H1 (cell line): ENCODE measurements around the gene CYTIP. TPM values are rescaled to one million over a fixed set of nuclear protein-coding genes. Genes with fewer than 3 reads are reported as not detected.

Source experiments
- CTCF ChIA-PET: fragments of 300-600 bp; sonication (Branson Sonifier 250); formaldehyde crosslinking; loops from one replicate; lab custom pipeline; 2021; ENCODE audit not compliant: partially characterized antibody; lab: Charles Lee
- POLR2A ChIA-PET: fragments of 300-600 bp; sonication (Branson Sonifier 250); formaldehyde crosslinking; loops from one replicate; lab custom pipeline; 2021; ENCODE audit warnings: inconsistent platforms; ENCODE audit not compliant: partially characterized antibody; lab: Charles Lee
- DNase-seq, 2 experiments: peaks; one replicate each; pipeline versions ENCODE4 v3.0.0 to v3.0.0-alpha.2; 2010 to 2022; ENCODE audit warnings: low spot score in 2 of 2, low read depth in 1 of 2, mixed read lengths in 1 of 2
- FAIRE-seq: peaks from 2 replicates; lab custom pipeline; 2011; peaks lifted over from hg19 to GRCh38; lab: Jason Lieb, UNC
- H2AFZ ChIP-seq: 2 replicates; pipeline ENCODE4 v1.8.1; 2012; ENCODE audit warnings: low read length, inconsistent platforms
- H2AK5ac ChIP-seq: 2 replicates; pipeline ENCODE4 v1.6.1; 2013; ENCODE audit warnings: low read depth, low read length
- H2BK120ac ChIP-seq: replicated peaks from 2 replicates; pipeline ENCODE3; 2013; ENCODE audit warnings: low read depth, low read length, inconsistent platforms
- H2BK12ac ChIP-seq: 2 replicates; pipeline ENCODE4 v1.6.1; 2013; ENCODE audit warnings: low read depth, low read length
- H2BK15ac ChIP-seq: 2 replicates; pipeline ENCODE4 v1.6.1; 2013; ENCODE audit warnings: low read length
- H2BK20ac ChIP-seq: 2 replicates; pipeline ENCODE4 v1.6.1; 2013; ENCODE audit warnings: low read length
- H2BK5ac ChIP-seq: 2 replicates; pipeline ENCODE4 v1.6.1; 2013; ENCODE audit warnings: low read depth, low read length
- H3K14ac ChIP-seq: 2 replicates; pipeline ENCODE4 v1.6.1; 2013; ENCODE audit warnings: inconsistent platforms; ENCODE audit not compliant: insufficient read length
- H3K18ac ChIP-seq: 2 replicates; pipeline ENCODE4 v1.6.1; 2013; ENCODE audit warnings: low read length; ENCODE audit errors: extremely low read depth
- H3K23ac ChIP-seq: 2 replicates; pipeline ENCODE4 v1.6.1; 2013; ENCODE audit warnings: inconsistent platforms; ENCODE audit not compliant: insufficient read length
- H3K23me2 ChIP-seq: 2 replicates; pipeline ENCODE4 v1.6.1; 2013; ENCODE audit warnings: low read depth, low read length
- H3K27ac ChIP-seq: 2 replicates; pipeline ENCODE4 v1.6.1; 2011; ENCODE audit warnings: low read depth, low read length, inconsistent platforms
- H3K27me3 ChIP-seq, 4 experiments: replicated peaks in 1 of 4; 1 replicate in 1 of 4; 2 replicates in 3 of 4; pipeline versions ENCODE4 v1.6.1 to v1.8.1; 2011 to 2013; ENCODE audit warnings: low read length in 3 of 4, mild to moderate bottlenecking in 3 of 4, inconsistent platforms in 2 of 4, mixed read lengths in 2 of 4, moderate library complexity in 1 of 4; ENCODE audit not compliant: control insufficient read depth in 3 of 4, insufficient read depth in 3 of 4; ENCODE audit errors: extremely low read depth in 1 of 4
- H3K36me3 ChIP-seq, 4 experiments: 2 replicates each; pipeline versions ENCODE4 v1.6.1 to v1.8.1; 2011 to 2013; ENCODE audit warnings: mild to moderate bottlenecking in 4 of 4, low read length in 3 of 4, moderate library complexity in 2 of 4, control low read depth in 1 of 4, inconsistent platforms in 1 of 4; ENCODE audit not compliant: insufficient read depth in 4 of 4, control insufficient read depth in 2 of 4
- H3K4ac ChIP-seq: replicated peaks from 2 replicates; pipeline ENCODE3; 2013; ENCODE audit warnings: low read length, low read depth, mixed read lengths, inconsistent platforms; ENCODE audit not compliant: insufficient read length
- H3K4me1 ChIP-seq, 4 experiments: replicated peaks in 1 of 4; 1 replicate in 1 of 4; 2 replicates in 3 of 4; pipeline versions ENCODE4 v1.6.1 to v1.8.1; 2011 to 2013; ENCODE audit warnings: low read length in 3 of 4, inconsistent platforms in 2 of 4, mixed read lengths in 1 of 4; ENCODE audit not compliant: insufficient read depth in 4 of 4, control insufficient read depth in 3 of 4
- H3K4me2 ChIP-seq, 2 experiments: 2 replicates each; pipeline versions ENCODE4 v1.6.1 to v1.8.1; 2011 to 2013; ENCODE audit warnings: low read depth in 2 of 2, low read length in 2 of 2, control low read depth in 1 of 2, inconsistent platforms in 1 of 2, mild to moderate bottlenecking in 1 of 2; ENCODE audit not compliant: insufficient read depth in 1 of 2
- H3K4me3 ChIP-seq, 4 experiments: fragments of 200-600, 300-600 bp in 1 of 4; sonication (generic), shearing (Covaris generic), sonication (Bioruptor Twin) in 1 of 4; 2 replicates each; pipeline versions ENCODE4 v1.5.1 to v1.8.1; 2011 to 2016; ENCODE audit warnings: low read length in 4 of 4, low read depth in 3 of 4, control low read depth in 2 of 4, inconsistent platforms in 2 of 4, mild to moderate bottlenecking in 2 of 4, mixed read lengths in 1 of 4, moderate library complexity in 1 of 4; ENCODE audit not compliant: insufficient read depth in 2 of 4; ENCODE audit errors: extremely low read depth in 1 of 4
- H3K56ac ChIP-seq: replicated peaks from 2 replicates; pipeline ENCODE3; 2013; ENCODE audit warnings: low read depth, mild to moderate bottlenecking, mixed read lengths, low read length, inconsistent platforms; ENCODE audit not compliant: insufficient read length
- H3K79me1 ChIP-seq: 2 replicates; pipeline ENCODE4 v1.6.1; 2013; ENCODE audit warnings: low read depth, low read length, control low read depth
- H3K79me2 ChIP-seq, 2 experiments: 2 replicates each; pipeline versions ENCODE4 v1.6.1 to v1.8.1; 2012 to 2013; ENCODE audit warnings: low read length in 2 of 2, mild to moderate bottlenecking in 2 of 2, inconsistent platforms in 1 of 2; ENCODE audit not compliant: insufficient read depth in 2 of 2, control insufficient read depth in 1 of 2
- H3K9ac ChIP-seq, 4 experiments: replicated peaks in 1 of 4; 1 replicate in 1 of 4; 2 replicates in 3 of 4; pipeline versions ENCODE4 v1.6.1 to v1.8.1; 2011 to 2013; ENCODE audit warnings: low read depth in 3 of 4, low read length in 3 of 4, control low read depth in 2 of 4, mild to moderate bottlenecking in 2 of 4, moderate library complexity in 2 of 4, inconsistent platforms in 1 of 4; ENCODE audit errors: extremely low read depth in 1 of 4
- H3K9me3 ChIP-seq, 2 experiments: 2 replicates each; pipeline versions ENCODE4 v1.6.1 to v1.8.1; 2012 to 2013; ENCODE audit warnings: mild to moderate bottlenecking in 2 of 2, moderate library complexity in 2 of 2, control low read depth in 1 of 2, inconsistent platforms in 1 of 2, low read depth in 1 of 2, low read length in 1 of 2, mixed read lengths in 1 of 2; ENCODE audit not compliant: insufficient read depth in 2 of 2
- H4K20me1 ChIP-seq, 2 experiments: replicated peaks in 1 of 2; 2 replicates each; pipeline versions ENCODE3 to v1.8.1; 2011 to 2013; ENCODE audit warnings: inconsistent platforms in 2 of 2, low read length in 2 of 2, mild to moderate bottlenecking in 1 of 2; ENCODE audit not compliant: insufficient read depth in 2 of 2, control insufficient read depth in 1 of 2
- H4K5ac ChIP-seq: 2 replicates; pipeline ENCODE4 v1.6.1; 2013; ENCODE audit warnings: low read length, low read depth, mixed read lengths, inconsistent platforms; ENCODE audit not compliant: insufficient read length
- H4K8ac ChIP-seq: 2 replicates; pipeline ENCODE4 v1.8.0; 2013; ENCODE audit warnings: mild to moderate bottlenecking, moderate library complexity, low read length, inconsistent platforms; ENCODE audit not compliant: insufficient read depth; ENCODE audit errors: extremely low read depth
- H4K91ac ChIP-seq: replicated peaks from 2 replicates; pipeline ENCODE3; 2013; ENCODE audit warnings: low read length, mixed read lengths, inconsistent platforms; ENCODE audit not compliant: insufficient read length
- KDM1A ChIP-seq: fragments of 200-600, 300-600 bp; sonication (generic); IDR thresholded peaks from 2 replicates; pipeline ENCODE4 v1.7.1; 2016; ENCODE audit warnings: mild to moderate bottlenecking, low read length, borderline replicate concordance
- RBBP5 ChIP-seq: IDR thresholded peaks from 2 replicates; pipeline ENCODE4 v1.7.1; 2012; ENCODE audit warnings: low read depth, mild to moderate bottlenecking, inconsistent platforms, low read length, moderate library complexity, borderline replicate concordance
- SP1 ChIP-seq: IDR thresholded peaks from 2 replicates; pipeline ENCODE4 v1.6.1; 2011; ENCODE audit warnings: low read depth, low read length
- SP4 ChIP-seq: IDR thresholded peaks from 2 replicates; pipeline ENCODE4 v1.6.1; 2012; ENCODE audit warnings: low read length, inconsistent platforms
- TAF7 ChIP-seq: optimal IDR thresholded peaks from 2 replicates; pipeline ENCODE3; 2011; ENCODE audit warnings: low read depth, mild to moderate bottlenecking, inconsistent platforms, low read length, moderate library complexity, borderline replicate concordance
- YY1 ChIP-seq: IDR thresholded peaks from 2 replicates; pipeline ENCODE4 v1.6.1; 2011; ENCODE audit warnings: low read depth, mild to moderate bottlenecking, low read length
- WGBS, 2 experiments: shearing (Covaris generic) in 1 of 2; methylation state at CpG; one replicate each; pipeline versions ENCODE4 v1.1.6 to v1.1.7; 2013 to 2015; ENCODE audit warnings: low lambda C conversion rate in 2 of 2, mixed read lengths in 2 of 2, inconsistent platforms in 1 of 2, low coverage in 1 of 2, missing lambda C conversion rate in 1 of 2; ENCODE audit not compliant: insufficient replicate concordance in 2 of 2, insufficient coverage in 1 of 2, insufficient read length in 1 of 2; ENCODE audit errors: extremely low coverage in 1 of 2, missing lambda C conversion rate in 1 of 2; 5-methylcytosine and 5-hydroxymethylcytosine counted together
- polyA plus RNA-seq, 7 experiments: library from polyadenylated mRNA; depleted of rRNA in 3 of 7; stranded (reverse) in 5 of 7; unstranded in 2 of 7; fragments of >200 nt in 5 of 7; fragments of 200-250 nt in 2 of 7; gene quantifications; 1 replicate in 5 of 7; 2 replicates in 1 of 7; 4 replicates in 1 of 7; pipeline versions ENCODE4 v1.2.1 to v1.2.3, GENCODE V29; 2011 to 2013; ENCODE audit warnings: missing spikeins in 2 of 7, mixed read lengths in 2 of 7
- total RNA-seq: library from RNA; stranded (reverse); fragmentation: NEBNext Ultra II Directional; extraction: Animal tissue kit (Norgen Biotek cat#: 25700); gene quantifications from 2 replicates; pipeline ENCODE4 v1.2.1, GENCODE V29; 2021
- TF ChIP-seq, protein P1 (sequence below): IDR thresholded peaks from 2 replicates; pipeline ENCODE4 v1.6.1; 2012; ENCODE audit warnings: low read length, inconsistent platforms
- TF ChIP-seq, protein P2 (sequence below): IDR thresholded peaks from 2 replicates; pipeline ENCODE4 v1.6.1; 2012; ENCODE audit warnings: inconsistent platforms

Gene CYTIP
- total and polyA plus RNA-seq, 2 of the 8 experiments (the other 6 are each of a cell fraction or from before 2014, with no cell fraction given), result 0.12 TPM; not detected in 1

DNA sequence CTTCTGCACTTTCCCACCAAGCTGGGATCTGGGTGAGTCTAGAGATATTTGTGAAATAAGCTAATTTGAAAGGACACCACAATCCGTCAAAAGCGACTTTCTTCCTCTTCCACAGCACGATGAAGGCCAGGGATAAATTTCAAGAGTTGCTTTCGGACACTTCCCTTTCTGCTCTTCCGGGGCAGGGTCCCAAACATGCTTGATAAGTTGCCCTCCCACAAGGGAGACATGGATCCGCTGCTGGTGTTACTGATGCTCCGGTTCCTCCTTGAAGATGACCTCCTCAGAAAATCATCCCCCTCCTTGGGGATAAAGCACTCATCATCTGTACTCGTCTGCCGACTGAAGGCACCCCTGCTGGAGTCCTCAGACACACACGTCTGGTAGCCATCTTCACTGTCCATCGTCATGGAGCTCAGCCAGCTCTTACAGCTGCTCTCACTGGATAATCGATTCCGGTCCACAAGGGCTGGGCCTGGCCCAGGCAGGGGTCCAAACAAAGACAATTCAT, 28.2 kb downstream of the CYTIP start:
- H3K4me3 ChIP-seq, result no peak overlapping the region
- 95% methylated on average over 13 of the region's 13 CpGs; no CpG with 5 or more reads in 1 of the 2 experiments for WGBS, 2 experiments

More for the DNA sequence above, 28.2 kb downstream of the CYTIP start:
- Histone ChIP-seq H2BK15ac (no peak overlapping the region), H2BK12ac (no peak overlapping the region), H3K9ac (no peak overlapping the region), H4K91ac (no peak overlapping the region)
- TF ChIP-seq, protein P1, sequence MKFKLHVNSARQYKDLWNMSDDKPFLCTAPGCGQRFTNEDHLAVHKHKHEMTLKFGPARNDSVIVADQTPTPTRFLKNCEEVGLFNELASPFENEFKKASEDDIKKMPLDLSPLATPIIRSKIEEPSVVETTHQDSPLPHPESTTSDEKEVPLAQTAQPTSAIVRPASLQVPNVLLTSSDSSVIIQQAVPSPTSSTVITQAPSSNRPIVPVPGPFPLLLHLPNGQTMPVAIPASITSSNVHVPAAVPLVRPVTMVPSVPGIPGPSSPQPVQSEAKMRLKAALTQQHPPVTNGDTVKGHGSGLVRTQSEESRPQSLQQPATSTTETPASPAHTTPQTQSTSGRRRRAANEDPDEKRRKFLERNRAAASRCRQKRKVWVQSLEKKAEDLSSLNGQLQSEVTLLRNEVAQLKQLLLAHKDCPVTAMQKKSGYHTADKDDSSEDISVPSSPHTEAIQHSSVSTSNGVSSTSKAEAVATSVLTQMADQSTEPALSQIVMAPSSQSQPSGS, result no peak
- TF ChIP-seq KDM1A (no peak), RBBP5 (no peak), SP1 (no peak), TAF7 (no peak), YY1 (no peak), SP4 (no peak)
- TF ChIP-seq, protein P2, sequence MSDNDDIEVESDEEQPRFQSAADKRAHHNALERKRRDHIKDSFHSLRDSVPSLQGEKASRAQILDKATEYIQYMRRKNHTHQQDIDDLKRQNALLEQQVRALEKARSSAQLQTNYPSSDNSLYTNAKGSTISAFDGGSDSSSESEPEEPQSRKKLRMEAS, result no peak
- TF ChIP-seq, all 59 proteins: peak for 0
- Histone ChIP-seq H3K4me1 (no peaks in the 10 kb centered on the region), H3K79me1 (no peaks in the 10 kb centered on the region), H3K27ac (no peak overlapping the region), H3K23ac (no peak overlapping the region), H2AK5ac (no peak overlapping the region), H2AFZ (no peak overlapping the region), H4K8ac (no peak overlapping the region), H3K4me2 (no peak overlapping the region), H2BK120ac (no peak overlapping the region), H3K4ac (no peak overlapping the region), H3K56ac (no peak overlapping the region), H3K79me2 (no peaks in the 10 kb centered on the region), H3K36me3 (no peaks in the 10 kb centered on the region), H4K5ac (no peak overlapping the region), H2BK5ac (no peak overlapping the region), H3K27me3 (no peaks in the 10 kb centered on the region), H4K20me1 (no peaks in the 10 kb centered on the region), H3K14ac (no peak overlapping the region), H3K9me3 (no peaks in the 10 kb centered on the region), H3K18ac (no peak overlapping the region), H2BK20ac (no peak overlapping the region), H3K23me2 (no peaks in the 10 kb centered on the region)
- POLR2A ChIA-PET, result no interaction called here
- DNase-seq, result no peak
- CTCF ChIA-PET, result interaction anchor here (0.6 kb wide), 1 partner anchor 81 kb away, joined by 3 read pairs; no protein-coding TSS in a partner anchor
- FAIRE-seq, result no peak
